Measurements from ENCODE around the gene LARGE1. TPM values are rescaled to one million over a fixed set of nuclear protein-coding genes. Genes with fewer than 3 reads are reported as not detected.

LARGE1 gene
- total and polyA plus RNA-seq, 2 of the 4 experiments (the other 2 are of a cell fraction): 6.2 to 12.4 TPM

- intact Hi-C loops (cut with micrococcal nuclease): no loop called here
- H4K5ac ChIP-seq (ENCODE audit: low read depth, low read length): no peak overlapping the region
- H3K9ac ChIP-seq (ENCODE audit: low read depth, low read length): no peak overlapping the region
- H3K9me1 ChIP-seq (ENCODE audit: insufficient read depth, low read length): no peaks in the 10 kb centered on the region
- no peak overlapping the region for H3K4me2 ChIP-seq (ENCODE audit: low read depth, low read length)
- no peak overlapping the region for H2BK120ac ChIP-seq (ENCODE audit: low read depth, low read length)
- no peak overlapping the region for H2BK5ac ChIP-seq (ENCODE audit: low read depth, low read length, poor library complexity, severe bottlenecking)
- POLR2A ChIA-PET (ENCODE audit: unreplicated experiment): no interaction called here
- no peaks in the 10 kb centered on the region for H3K79me1 ChIP-seq (ENCODE audit: low read depth in 1 of 2, low read length in 2 of 2)
- dilution Hi-C loops (cut with HindIII; ENCODE audit: low sequenced_read_pairs, unreplicated experiment): no loop called here
- no peak overlapping the region for H4K8ac ChIP-seq (ENCODE audit: low read depth in 2 of 2, low read length in 2 of 2)
- TF ChIP-seq CTCF (conservative IDR thresholded peaks at IDR 0.05; ENCODE audit: low read depth, low read length) (no peak), CEBPB (IDR thresholded peaks at IDR 0.05; ENCODE audit: low read depth, low read length) (no peak), RFX5 (IDR thresholded peaks at IDR 0.05; ENCODE audit: low read depth, low read length) (no peak), BHLHE40 (IDR thresholded peaks at IDR 0.05; ENCODE audit: low read depth, low read length) (no peak), RCOR1 (IDR thresholded peaks at IDR 0.05; ENCODE audit: insufficient replicate concordance, low read length) (no peak), RAD21 (IDR thresholded peaks at IDR 0.05; ENCODE audit: low read length) (no peak)
- DNase-seq (no peak), ATAC-seq (ENCODE audit: low read depth) (no peak)
- H2AK5ac ChIP-seq (ENCODE audit: low read depth, low read length): no peak overlapping the region
- in situ Hi-C loops (cut with MboI; ENCODE audit: low sequenced_read_pairs): no loop called here
- no peak overlapping the region for H2AK9ac ChIP-seq (replicated peaks; ENCODE audit: low read depth, low read length, poor library complexity)
- no peaks in the 10 kb centered on the region for H4K20me1 ChIP-seq (ENCODE audit: insufficient read depth, low read length)
- H3K18ac ChIP-seq (ENCODE audit: low read depth, low read length): no peak overlapping the region
- H3K36me3 ChIP-seq (ENCODE audit: control insufficient read depth, insufficient read depth, low read length): no peaks in the 10 kb centered on the region
- no peaks in the 10 kb centered on the region for H3K4me1 ChIP-seq (ENCODE audit: control insufficient read depth, insufficient read depth, low read length)
- H3K23ac ChIP-seq (ENCODE audit: low read depth, low read length): no peak overlapping the region
- no peak overlapping the region for H3K56ac ChIP-seq (ENCODE audit: extremely low read depth, insufficient read depth, low read length)
- no peak overlapping the region for H3K27ac ChIP-seq (ENCODE audit: insufficient read depth, low read length)
- H3K4me3 ChIP-seq (ENCODE audit: insufficient read depth, low read depth, low read length): no peak overlapping the region
- WGBS, 2 experiments (ENCODE audit: extremely low coverage in 2 of 2, insufficient read length in 1 of 2): 50% methylated on average over 1 of the region's 2 CpGs; no CpG with 5 or more reads in 1 of the 2 experiments
- no peak overlapping the region for H2BK15ac ChIP-seq (ENCODE audit: low read depth, low read length)
- H3K14ac ChIP-seq (replicated peaks; ENCODE audit: low read depth, low read length): no peak overlapping the region
- no peak overlapping the region for H3K4ac ChIP-seq (ENCODE audit: low read depth, low read length)
- no peaks in the 10 kb centered on the region for H3K9me3 ChIP-seq (ENCODE audit: control insufficient read depth, insufficient read depth, low read length)
- no peak overlapping the region for H4K91ac ChIP-seq (ENCODE audit: insufficient read depth, low read depth, low read length)
- no TSS peak for BruUV-seq (replicated peaks)
- H3K27me3 ChIP-seq (ENCODE audit: control insufficient read depth, insufficient read depth, low read length): no peaks in the 10 kb centered on the region
- CTCF ChIA-PET: no interaction called here
- H2BK20ac ChIP-seq (ENCODE audit: low read depth, low read length): no peak overlapping the region
- H2AFZ ChIP-seq (replicated peaks; ENCODE audit: low read length, poor library complexity): no peak overlapping the region
These were observed 672.5 kb downstream of the LARGE1 start for GRCh38 chr22:33247758-33248157.

All from IMR-90 (cell line).